GM18517 (cell line): ENCODE measurements around the gene HSPD1.

Experiments
- ATAC-seq: cut with Tn5 transposase; IDR thresholded peaks from one replicate; pipeline ENCODE4 v1.9.1; 2021; ENCODE audit warnings: mild to moderate bottlenecking, moderate library complexity; ENCODE audit not compliant: unreplicated experiment

HSPD1 gene

GRCh38 chr2:197442857-197443256 is 56.8 kb downstream of the HSPD1 start:
- ATAC-seq: no peak

- ATAC-seq: no peak
Measured at GRCh38 chr2:197437380-197437779, 62.3 kb downstream of the HSPD1 start.
